Left lung (tissue), 10 donors: ENCODE measurements around the gene VWF. TPM values are rescaled to one million over a fixed set of nuclear protein-coding genes. Genes with fewer than 3 reads are reported as not detected.
"Not testable (repeated sequence)": the region's sequence is repeated elsewhere in the genome, so short reads cannot be mapped to it uniquely, and the experiment has no call there.

ENCODE experiments used
- ATAC-seq: fragments of 200-7000 bp; cut with Tn5 transposase; one replicate; pipeline ENCODE4 v1.9.1; 2020; ENCODE audit warnings: moderate library complexity
- DNase-seq, 4 donors: peaks; one replicate each; pipeline ENCODE4 v3.0.0-alpha.2; 2013 to 2020
- H3K27ac ChIP-seq, 2 donors: fragments of 200-600 bp; sonication (generic) in 1 of 2; one replicate each; pipeline versions ENCODE4 v1.5.0 to v1.8.0; 2020 to 2021
- H3K27me3 ChIP-seq, 2 donors: fragments of 200-600 bp; sonication (generic) in 1 of 2; one replicate each; pipeline versions ENCODE4 v1.5.0 to v1.8.0; 2020 to 2021
- H3K36me3 ChIP-seq, 2 donors: fragments of 200-600 bp; sonication (generic) in 1 of 2; one replicate each; pipeline versions ENCODE4 v1.5.0 to v1.8.0; 2020 to 2021
- H3K4me1 ChIP-seq, 2 donors: fragments of 200-600 bp; one replicate each; pipeline ENCODE4 v1.8.0; 2021
- H3K4me3 ChIP-seq, 2 donors: fragments of 200-600 bp; sonication (generic) in 1 of 2; one replicate each; pipeline versions ENCODE4 v1.5.0 to v1.8.0; 2020 to 2021; ENCODE audit warnings: mild to moderate bottlenecking in 1 of 2
- H3K9me3 ChIP-seq, 2 donors: fragments of 200-600 bp; sonication (generic) in 1 of 2; one replicate each; pipeline versions ENCODE4 v1.5.0 to v1.8.0; 2020 to 2021
- CTCF ChIP-seq, 2 donors: fragments of 200-600 bp; sonication (generic) in 1 of 2; IDR thresholded peaks; one replicate each; pipeline versions ENCODE4 v1.5.0 to v1.8.0; 2021; ENCODE audit warnings: antibody characterized with exemption in 2 of 2
- intact Hi-C, 2 donors: fragments of 100-400 bp; cut with DNase I; formaldehyde crosslinking; loops; one replicate each; pipeline versions ENCODE4 v1.11.2 to v1.14.2; 2022
- polyA plus RNA-seq, 6 donors: library from polyadenylated mRNA; unstranded; fragments of 120-200 nt; gene quantifications; one replicate each; pipeline ENCODE4 v1.2.1, GENCODE V29; 2013; ENCODE audit not compliant: insufficient read length in 6 of 6
- total RNA-seq, 2 donors: library from RNA; stranded (reverse); fragmentation: NEBNext Ultra II Directional; extraction: Animal tissue kit (Norgen Biotek cat#: 25700); gene quantifications; one replicate each; pipeline ENCODE4 v1.2.1, GENCODE V29; 2021
- donor health status: DM: no; HTN: yes; CAD: no.
- donor health status: DM: no; HTN: no; CAD: no.

Gene VWF
- total and polyA plus RNA-seq, 8 donors = 123 to 401 (median 147) TPM

GRCh38 chr12:6154730-6155459 lies 30.4 kb upstream of the VWF start:
- H3K4me1 ChIP-seq = no peaks in the 10 kb centered on the region
- peak overlapping the region; percentile 35 to 48 for H3K27ac ChIP-seq
- no peaks in the 10 kb centered on the region for H3K36me3 ChIP-seq
- peak; percentile 66 for ATAC-seq
- H3K4me3 ChIP-seq = no peak overlapping the region
- peaks cover 0 to 5% of the 10 kb centered on the region in 2 donors for H3K27me3 ChIP-seq
- DNase-seq = no peak
- no peaks in the 10 kb centered on the region for H3K9me3 ChIP-seq
- no peak for TF ChIP-seq CTCF (IDR thresholded peaks at IDR 0.05)
- intact Hi-C loops = no loop called here

- DNase-seq, intact Hi-C loops, H3K36me3 ChIP-seq, H3K27me3 ChIP-seq, ATAC-seq, H3K27ac ChIP-seq, H3K4me3 ChIP-seq, H3K9me3 ChIP-seq: not testable (repeated sequence)
- H3K4me1 ChIP-seq = peaks cover 0 to 15% of the 10 kb centered on the region in 2 donors
These were observed 24.3 kb upstream of the VWF start for GRCh38 chr12:6148722-6149121.

- ATAC-seq (no peak), DNase-seq (no peak)
- no peaks in the 10 kb centered on the region for H3K36me3 ChIP-seq
- intact Hi-C loops = no loop called here
- H3K4me3 ChIP-seq = no peak overlapping the region
- no peaks in the 10 kb centered on the region for H3K27me3 ChIP-seq
- TF ChIP-seq CTCF (IDR thresholded peaks at IDR 0.05) = no peak
- no peak overlapping the region for H3K27ac ChIP-seq
- H3K9me3 ChIP-seq = no peaks in the 10 kb centered on the region
- peaks cover 0 to 20% of the 10 kb centered on the region in 2 donors for H3K4me1 ChIP-seq
These were observed 23.6 kb upstream of the VWF start for GRCh38 chr12:6148061-6148460.

- intact Hi-C loops = no loop called here
- DNase-seq (no peak), ATAC-seq (no peak)
- peaks cover 0 to 30% of the 10 kb centered on the region in 2 donors for H3K4me1 ChIP-seq
- H3K9me3 ChIP-seq = no peaks in the 10 kb centered on the region
- H3K4me3 ChIP-seq = no peak overlapping the region
- no peaks in the 10 kb centered on the region for H3K36me3 ChIP-seq
- H3K27me3 ChIP-seq = no peaks in the 10 kb centered on the region
- no peak for TF ChIP-seq CTCF (IDR thresholded peaks at IDR 0.05)
- no peak overlapping the region for H3K27ac ChIP-seq
These were observed 22.5 kb upstream of the VWF start for GRCh38 chr12:6146951-6147350.

GRCh38 chr12:6146509-6146908 lies 22.0 kb upstream of the VWF start:
- no peak overlapping the region for H3K4me3 ChIP-seq
- H3K4me1 ChIP-seq = peaks cover 0 to 35% of the 10 kb centered on the region in 2 donors
- H3K36me3 ChIP-seq = no peaks in the 10 kb centered on the region
- TF ChIP-seq CTCF (IDR thresholded peaks at IDR 0.05) = no peak
- H3K27ac ChIP-seq = no peak overlapping the region
- ATAC-seq = no peak
- H3K9me3 ChIP-seq = no peaks in the 10 kb centered on the region
- H3K27me3 ChIP-seq = no peaks in the 10 kb centered on the region
- no peak for DNase-seq
- intact Hi-C loops = no loop called here

- DNase-seq (no peak), ATAC-seq (no peak)
- H3K4me3 ChIP-seq = no peak overlapping the region
- peak overlapping the region in 1 of 2 donors; percentile 72 for H3K27ac ChIP-seq
- H3K27me3 ChIP-seq = no peaks in the 10 kb centered on the region
- no peaks in the 10 kb centered on the region for H3K36me3 ChIP-seq
- H3K4me1 ChIP-seq = peaks cover 0 to 44% of the 10 kb centered on the region in 2 donors
- H3K9me3 ChIP-seq = no peaks in the 10 kb centered on the region
- intact Hi-C loops = no loop called here
- TF ChIP-seq CTCF (IDR thresholded peaks at IDR 0.05) = no peak
These were observed 21.1 kb upstream of the VWF start for GRCh38 chr12:6145564-6145963.
